ENCODE measurements around the gene ARMH4. TPM values are rescaled to one million over a fixed set of nuclear protein-coding genes. Genes with fewer than 3 reads are reported as not detected.

Gene ARMH4
- total RNA-seq, result 5.7 and 6.6 TPM in 2 replicates

- no peak for DNase-seq (ENCODE audit: extremely low read depth, low read depth, low spot score)
These were observed at the start of gene ARMH4 for GRCh38 chr14:58152014-58152857. ARMH4 (minus strand) TSS chr14:58152213; CDS start chr14:58139358, 12,855 bp downstream.

DNA sequence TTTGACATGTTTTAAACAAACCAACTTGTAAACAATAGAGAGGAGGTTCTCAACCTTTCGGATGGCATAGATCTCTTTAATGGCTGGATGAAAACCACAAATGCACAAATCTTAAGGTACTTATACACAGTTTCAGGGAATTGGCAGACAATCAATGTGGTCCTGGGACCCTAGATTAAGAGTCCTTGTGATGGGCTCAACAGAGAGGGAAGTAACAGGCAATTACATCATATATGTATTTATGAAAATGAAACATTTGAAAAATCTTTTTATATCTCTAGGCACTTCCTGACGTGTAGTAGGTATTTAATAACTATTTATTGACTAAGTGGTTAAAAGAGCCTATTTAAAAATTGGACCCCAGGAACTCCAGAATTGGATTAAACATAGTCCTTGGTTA, 48.8 kb upstream of the ARMH4 start:
- no peak for DNase-seq (ENCODE audit: extremely low read depth, low read depth, low spot score)

DNA sequence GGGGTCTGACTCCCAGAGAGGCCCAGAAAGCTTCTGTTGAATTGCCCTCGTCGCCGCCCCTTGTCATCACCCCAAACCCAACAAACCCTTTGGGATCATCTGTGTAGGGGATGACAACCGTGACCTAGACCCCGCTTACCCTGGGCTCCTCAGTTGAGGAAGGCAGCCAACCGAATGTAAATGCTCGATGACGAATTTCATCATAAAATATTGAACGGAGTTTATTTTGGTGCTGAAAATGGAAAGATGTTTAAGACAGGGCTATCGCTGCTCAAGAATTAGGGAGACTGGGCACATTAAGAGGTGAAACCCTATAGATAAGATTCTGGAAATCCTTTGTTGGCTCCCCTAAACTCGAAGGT, 48.4 kb upstream of the ARMH4 start:
- no peak for DNase-seq (ENCODE audit: extremely low read depth, low read depth, low spot score)

GRCh38 chr14:58199726-58200479, 47.9 kb upstream of the ARMH4 start, which contains the start of gene ACTR10:
ACTR10 (plus strand) TSS chr14:58200149; CDS start chr14:58200218, 69 bp downstream.
- no peak for DNase-seq (ENCODE audit: extremely low read depth, low read depth, low spot score)

- no peak for DNase-seq (ENCODE audit: extremely low read depth, low read depth, low spot score)
These were observed 46.1 kb upstream of the ARMH4 start for GRCh38 chr14:58198086-58198485.

DNA sequence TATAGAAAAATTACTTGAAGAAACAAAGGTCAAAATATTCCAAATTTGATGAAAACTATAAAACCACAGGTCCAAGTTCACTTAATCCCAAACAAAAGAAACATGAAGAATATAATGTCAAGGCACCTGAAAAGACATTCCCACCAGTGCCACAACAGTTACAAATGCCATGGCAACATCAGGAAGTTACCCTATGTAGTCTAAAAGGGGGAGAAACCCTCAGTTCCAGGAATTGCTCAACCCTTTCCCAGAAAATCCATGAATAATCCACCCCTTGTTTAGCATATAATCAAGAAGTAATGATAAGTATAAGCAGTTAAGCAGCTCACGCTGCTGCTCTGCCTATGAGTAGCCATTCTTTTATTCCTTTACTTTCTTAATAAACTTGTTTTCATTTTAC, 44.2 kb upstream of the ARMH4 start:
- DNase-seq (ENCODE audit: extremely low read depth, low read depth, low spot score), result no peak

- DNase-seq (ENCODE audit: extremely low read depth, low read depth, low spot score), result no peak
These were observed 41.5 kb upstream of the ARMH4 start for GRCh38 chr14:58193542-58193941.

DNA sequence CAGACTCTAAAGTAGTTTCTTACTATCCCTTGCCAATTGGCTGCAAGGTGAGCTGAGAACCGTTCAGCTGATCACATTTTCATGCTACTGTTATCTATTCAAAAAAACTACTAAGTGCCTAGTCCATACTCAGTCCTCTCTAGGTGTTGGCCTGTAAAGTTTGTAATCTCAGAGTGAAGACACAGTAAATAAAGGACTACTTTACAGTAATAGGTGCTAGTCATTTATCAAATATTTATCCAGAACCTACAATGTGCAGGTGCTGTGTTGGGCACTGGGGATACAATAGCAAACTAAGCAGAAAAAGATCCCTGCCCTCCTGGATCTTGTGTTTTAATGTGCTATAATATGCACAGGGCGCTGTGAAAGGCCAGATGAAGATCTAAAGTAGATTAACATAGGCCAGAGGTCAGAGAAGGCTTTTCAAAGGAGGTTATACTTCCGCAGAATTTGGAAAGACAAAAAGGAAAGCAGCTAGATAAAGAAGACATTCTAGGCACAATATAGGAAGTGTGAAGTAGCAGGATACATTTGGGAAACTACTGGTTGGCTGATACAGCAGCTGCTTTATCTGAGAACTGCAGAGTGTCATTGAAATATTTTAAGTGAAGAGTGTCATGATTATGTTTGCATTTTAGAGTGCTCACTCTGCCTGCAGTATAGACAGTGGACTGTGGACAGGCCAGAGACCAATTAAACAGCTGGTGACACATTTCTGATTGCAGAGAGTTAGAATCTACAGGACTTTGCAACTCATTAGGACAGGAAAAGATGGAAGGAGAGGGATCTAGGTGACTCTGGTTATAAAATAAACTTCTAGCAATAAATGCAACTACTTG, 40.0 kb upstream of the ARMH4 start:
- no peak for DNase-seq (ENCODE audit: extremely low read depth, low read depth, low spot score)

DNA sequence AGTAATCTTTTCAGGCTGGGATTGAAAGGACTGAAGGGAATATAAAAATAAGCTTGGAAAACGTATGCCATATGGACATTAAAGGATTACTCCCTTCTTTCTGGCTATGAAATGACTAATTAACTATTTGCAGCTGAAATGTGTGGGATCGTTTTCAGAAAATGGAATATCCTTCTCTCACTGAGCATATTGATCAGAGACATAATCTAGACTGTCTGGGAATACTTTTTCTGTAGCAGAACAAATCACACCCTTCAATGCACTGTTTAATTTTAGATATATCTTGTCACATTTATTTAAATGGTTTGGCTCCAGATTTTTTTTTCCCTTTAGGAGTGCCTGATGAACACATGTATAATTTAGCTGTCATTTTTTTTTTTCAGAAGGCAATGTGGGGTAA, 37.2 kb upstream of the ARMH4 start:
- no peak for DNase-seq (ENCODE audit: extremely low read depth, low read depth, low spot score)

- no peak for DNase-seq (ENCODE audit: extremely low read depth, low read depth, low spot score)
These were observed 25.1 kb upstream of the ARMH4 start for GRCh38 chr14:58177125-58177524.

- no peak for DNase-seq (ENCODE audit: extremely low read depth, low read depth, low spot score)
These were observed 19.1 kb upstream of the ARMH4 start for GRCh38 chr14:58171090-58171489.

DNA sequence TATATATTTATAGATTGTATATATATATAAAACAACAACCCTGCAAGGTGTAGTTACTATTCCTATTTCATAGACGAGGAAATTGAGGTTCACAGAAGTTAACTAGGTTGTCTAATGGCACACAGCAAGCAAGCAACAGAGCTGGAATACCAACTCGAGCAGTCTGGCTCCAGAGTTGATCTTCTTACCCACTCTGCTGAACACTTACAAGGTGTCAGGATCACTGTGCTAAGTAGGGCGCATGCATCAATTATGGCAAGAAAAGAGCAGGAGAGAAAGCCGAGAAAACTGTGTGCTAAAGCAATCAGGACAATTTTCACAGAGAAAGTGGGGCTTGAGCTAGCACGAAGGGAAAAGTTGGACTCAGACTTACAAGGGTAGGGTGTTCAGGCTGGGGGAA, 15.9 kb upstream of the ARMH4 start:
- no peak for DNase-seq (ENCODE audit: extremely low read depth, low read depth, low spot score)

- DNase-seq (ENCODE audit: extremely low read depth, low read depth, low spot score), result no peak
These were observed 15.0 kb upstream of the ARMH4 start for GRCh38 chr14:58167057-58167456.

DNA sequence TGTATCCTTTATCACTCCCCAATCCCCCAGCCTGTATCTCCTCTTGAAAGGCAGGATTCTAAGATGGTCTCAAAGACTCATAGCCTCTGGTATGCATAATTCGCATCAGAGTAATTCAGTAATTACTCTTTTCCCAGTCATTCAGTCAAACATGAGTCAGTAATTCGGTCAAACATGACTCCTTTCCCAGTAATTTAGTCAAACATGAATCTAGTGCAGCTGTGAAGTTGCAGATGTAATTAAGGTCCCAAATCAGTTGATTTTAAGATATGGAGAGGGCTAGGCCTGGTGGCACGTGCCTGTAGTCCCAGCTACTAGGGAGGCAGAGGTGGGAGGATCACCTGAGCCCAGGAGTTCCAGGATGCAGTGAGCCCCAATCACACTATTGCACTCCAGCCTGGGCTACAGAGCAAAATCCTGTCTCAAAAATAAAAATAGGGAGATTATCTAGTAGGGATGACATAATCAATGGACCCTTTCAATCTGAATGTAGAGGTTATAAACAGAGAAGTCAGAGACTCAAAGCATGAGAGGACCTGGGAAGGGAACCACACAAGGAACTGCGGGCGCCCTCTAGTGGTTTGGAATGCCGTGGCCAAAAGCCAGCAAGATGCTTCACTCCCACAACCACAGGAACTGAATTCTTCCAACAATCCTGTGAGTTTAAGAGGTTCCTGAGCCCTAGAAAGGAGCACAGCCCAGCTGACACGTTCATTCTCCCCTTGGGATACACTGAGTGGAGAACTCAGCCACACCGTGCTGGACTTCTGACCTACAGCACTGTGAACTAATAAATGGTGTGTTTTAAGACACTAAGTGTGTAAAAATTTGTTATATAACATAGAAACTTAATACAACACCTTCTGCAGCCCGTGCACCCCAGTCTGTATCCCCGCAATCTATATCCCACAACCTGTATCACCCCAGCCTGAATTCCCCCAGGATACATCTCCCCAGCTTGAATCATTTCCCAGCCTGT, 14.3 kb upstream of the ARMH4 start:
- no peak for DNase-seq (ENCODE audit: extremely low read depth, low read depth, low spot score)

GRCh38 chr14:58160561-58160960, 8.5 kb upstream of the ARMH4 start:
- DNase-seq (ENCODE audit: extremely low read depth, low read depth, low spot score), result no peak

- no peak for DNase-seq (ENCODE audit: extremely low read depth, low read depth, low spot score)
These were observed 640 bp downstream of the ARMH4 start for GRCh38 chr14:58151133-58152013.

DNA sequence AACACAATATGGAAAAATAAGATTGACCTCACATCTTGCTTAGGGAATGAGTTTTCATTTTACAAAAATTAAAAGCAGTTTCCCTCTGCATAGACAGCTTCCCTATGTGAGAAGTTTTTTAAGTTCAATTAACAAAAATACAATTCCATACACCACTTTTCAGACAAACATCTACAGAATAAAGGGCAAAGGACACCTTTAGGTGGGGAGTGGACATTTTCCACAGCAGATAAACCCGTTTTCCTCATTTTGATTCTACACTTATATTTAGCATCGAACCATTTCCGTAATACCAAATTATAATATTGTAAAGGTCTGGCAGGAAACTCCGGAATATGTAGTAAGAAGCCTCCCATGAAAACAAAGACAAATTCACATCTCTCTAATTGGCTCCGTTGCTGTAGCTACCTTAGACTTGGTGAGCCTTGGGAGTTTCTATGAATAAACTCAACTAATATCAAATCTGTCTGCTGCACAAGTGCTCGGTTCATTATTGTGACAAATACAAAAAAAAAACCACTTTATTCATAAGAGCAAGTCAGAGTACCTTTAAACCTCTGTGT, 1.7 kb downstream of the ARMH4 start:
- no peak for DNase-seq (ENCODE audit: extremely low read depth, low read depth, low spot score)

DNA sequence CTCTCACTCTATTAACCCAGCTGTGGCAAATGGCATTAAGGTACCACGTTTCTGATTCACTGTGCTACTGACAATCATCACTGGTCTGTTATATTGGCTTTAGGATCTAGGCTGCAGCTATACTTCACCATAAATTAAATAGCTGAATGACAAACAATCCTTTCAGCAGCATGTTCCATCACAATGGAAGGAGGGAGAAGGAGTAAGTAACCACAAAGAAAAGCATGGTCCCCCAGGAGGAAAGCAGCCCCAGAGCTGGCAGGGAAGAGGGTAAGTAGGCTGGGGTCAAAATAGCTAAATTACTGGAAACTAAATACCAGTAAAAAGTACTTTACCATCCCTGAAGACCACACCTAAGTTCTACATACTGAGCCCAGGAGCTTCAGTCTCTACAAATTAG, 2.8 kb downstream of the ARMH4 start:
- no peak for DNase-seq (ENCODE audit: extremely low read depth, low read depth, low spot score)

DNA sequence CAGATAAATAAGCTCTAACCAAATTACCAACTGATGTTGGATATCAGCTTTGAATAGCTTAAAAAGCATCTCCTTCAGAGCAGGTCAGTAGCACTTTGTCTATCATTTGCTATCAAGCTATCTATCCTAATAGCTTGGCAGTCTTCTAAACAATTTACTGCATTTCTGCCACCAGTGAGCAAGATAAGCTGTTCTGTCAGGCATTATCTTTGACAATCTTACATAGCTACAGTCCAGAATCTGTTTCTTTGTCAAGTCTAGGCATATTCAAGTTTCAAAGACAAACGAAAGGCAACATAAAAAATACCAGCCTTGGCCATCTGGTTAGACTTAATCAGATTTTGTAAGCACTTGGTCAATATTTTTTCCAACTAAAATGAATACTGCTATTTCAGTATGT, 5.6 kb downstream of the ARMH4 start:
- DNase-seq (ENCODE audit: extremely low read depth, low read depth, low spot score), result no peak
